ENCODE data around the gene P4HA2.

DNA sequence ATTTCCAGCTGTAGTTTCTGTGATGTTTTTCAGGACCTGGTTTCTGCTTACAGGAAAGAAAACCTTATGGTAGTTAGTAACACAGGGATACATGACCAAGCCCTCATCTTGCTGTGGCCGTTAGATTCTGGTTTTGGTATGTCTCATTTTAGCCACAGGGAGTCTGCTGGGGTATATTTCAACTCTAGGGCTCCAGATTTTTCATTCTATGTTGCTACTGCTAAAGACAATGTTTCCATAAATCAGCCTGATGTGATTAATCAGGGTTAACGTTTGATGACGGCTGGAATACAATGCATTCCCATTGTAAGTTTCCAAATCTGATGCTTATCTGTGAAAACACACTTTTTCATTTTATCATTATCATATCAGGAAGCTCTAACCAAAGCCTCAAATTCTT, 48.2 kb downstream of the P4HA2 start:
- TF ChIP-seq, protein P1, sequence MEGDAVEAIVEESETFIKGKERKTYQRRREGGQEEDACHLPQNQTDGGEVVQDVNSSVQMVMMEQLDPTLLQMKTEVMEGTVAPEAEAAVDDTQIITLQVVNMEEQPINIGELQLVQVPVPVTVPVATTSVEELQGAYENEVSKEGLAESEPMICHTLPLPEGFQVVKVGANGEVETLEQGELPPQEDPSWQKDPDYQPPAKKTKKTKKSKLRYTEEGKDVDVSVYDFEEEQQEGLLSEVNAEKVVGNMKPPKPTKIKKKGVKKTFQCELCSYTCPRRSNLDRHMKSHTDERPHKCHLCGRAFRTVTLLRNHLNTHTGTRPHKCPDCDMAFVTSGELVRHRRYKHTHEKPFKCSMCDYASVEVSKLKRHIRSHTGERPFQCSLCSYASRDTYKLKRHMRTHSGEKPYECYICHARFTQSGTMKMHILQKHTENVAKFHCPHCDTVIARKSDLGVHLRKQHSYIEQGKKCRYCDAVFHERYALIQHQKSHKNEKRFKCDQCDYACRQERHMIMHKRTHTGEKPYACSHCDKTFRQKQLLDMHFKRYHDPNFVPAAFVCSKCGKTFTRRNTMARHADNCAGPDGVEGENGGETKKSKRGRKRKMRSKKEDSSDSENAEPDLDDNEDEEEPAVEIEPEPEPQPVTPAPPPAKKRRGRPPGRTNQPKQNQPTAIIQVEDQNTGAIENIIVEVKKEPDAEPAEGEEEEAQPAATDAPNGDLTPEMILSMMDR (IDR thresholded peaks at IDR 0.05), result no peak
- TF ChIP-seq POLR2A (IDR thresholded peaks at IDR 0.05), result no peak

Data from body of pancreas (tissue), 4 donors.